Caco-2 (cell line): Measurements from ENCODE around the gene DDX17. TPM values are rescaled to one million over a fixed set of nuclear protein-coding genes. Genes with fewer than 3 reads are reported as not detected.
A peak's percentile ranks its signal among the peaks of the same experiment; 100 is the strongest.

Experiments
- BruUV-seq: library from RNA; stranded (reverse); fragments of 400-500 nt; replicated peaks from 2 replicates; lab custom pipeline; 2021; lab: Mats Ljungman, UMichigan
- CTCF ChIA-PET: fragments of 300-600 bp; sonication (Branson Sonifier 250); formaldehyde crosslinking; loops from one replicate; lab custom pipeline; 2022; ENCODE audit warnings: antibody characterized with exemption; lab: Charles Lee
- POLR2A ChIA-PET: fragments of 300-600 bp; sonication (Branson Sonifier 250); formaldehyde crosslinking; loops from one replicate; lab custom pipeline; 2022; ENCODE audit warnings: antibody characterized with exemption; lab: Charles Lee
- DNase-seq, 2 experiments: peaks; one replicate each; pipeline versions ENCODE4 v3.0.0 to v3.0.0-alpha.2; 2020 to 2022
- H3K27me3 ChIP-seq: replicated peaks from 2 replicates; pipeline ENCODE4 v1.6.0; 2011; ENCODE audit warnings: low read length; ENCODE audit not compliant: control insufficient read depth, insufficient read depth
- H3K36me3 ChIP-seq: 2 replicates; pipeline ENCODE4 v1.5.1; 2011; ENCODE audit warnings: low read length; ENCODE audit not compliant: control insufficient read depth, insufficient read depth
- H3K4me1 ChIP-seq: fragments of 250-450 bp; sonication (Bioruptor Pico); 2 replicates; pipeline ENCODE4 v1.5.1; 2020; ENCODE audit warnings: mild to moderate bottlenecking
- H3K4me3 ChIP-seq: 2 replicates; pipeline ENCODE4 v1.5.1; 2011; ENCODE audit warnings: low read depth, mild to moderate bottlenecking, control low read depth, low read length
- H3K9me3 ChIP-seq: fragments of 250-450 bp; sonication (Bioruptor Pico); 2 replicates; pipeline ENCODE4 v1.5.1; 2020; ENCODE audit warnings: mild to moderate bottlenecking, moderate library complexity
- H3K27ac Mint-ChIP-seq: one replicate; pipeline ENCODE4 v1.8.0; 2022; ENCODE audit warnings: mixed read lengths; ENCODE audit not compliant: unreplicated experiment
- H3K27me3 Mint-ChIP-seq: one replicate; pipeline ENCODE4 v1.8.0; 2022; ENCODE audit warnings: mixed read lengths; ENCODE audit not compliant: insufficient read depth, unreplicated experiment
- H3K36me3 Mint-ChIP-seq: one replicate; pipeline ENCODE4 v1.8.0; 2022; ENCODE audit warnings: mild to moderate bottlenecking, mixed read lengths; ENCODE audit not compliant: insufficient read depth, unreplicated experiment
- H3K4me1 Mint-ChIP-seq: one replicate; pipeline ENCODE4 v1.8.0; 2022; ENCODE audit warnings: low read depth, mixed read lengths; ENCODE audit not compliant: unreplicated experiment
- H3K4me3 Mint-ChIP-seq: one replicate; pipeline ENCODE4 v1.8.0; 2022; ENCODE audit warnings: mild to moderate bottlenecking, moderate library complexity, mixed read lengths; ENCODE audit not compliant: unreplicated experiment
- H3K9me3 Mint-ChIP-seq: one replicate; pipeline ENCODE4 v1.8.0; 2022; ENCODE audit warnings: mixed read lengths; ENCODE audit not compliant: unreplicated experiment
- CTCF ChIP-seq, 2 experiments: fragments of 200-600 bp in 1 of 2; IDR thresholded peaks; 1 replicate in 1 of 2; 2 replicates in 1 of 2; pipeline versions ENCODE4 v1.5.1 to v1.8.0; 2011 to 2022; ENCODE audit warnings: antibody characterized with exemption in 1 of 2, control low read depth in 1 of 2, inconsistent platforms in 1 of 2, low read depth in 1 of 2, low read length in 1 of 2, mild to moderate bottlenecking in 1 of 2, moderate library complexity in 1 of 2; ENCODE audit not compliant: insufficient read depth in 1 of 2, severe bottlenecking in 1 of 2, unreplicated experiment in 1 of 2
- intact Hi-C: fragments of 100-400 bp; cut with micrococcal nuclease; formaldehyde crosslinking; loops from one replicate; pipeline ENCODE4 v1.10.0; 2022; ENCODE audit not compliant: unreplicated experiment
- total RNA-seq: library from RNA; stranded (reverse); gene quantifications from 2 replicates; pipeline ENCODE4 v1.2.3, GENCODE V29; 2022

The DDX17 gene
- total RNA-seq, 1 experiment from 2014 or later = 367 TPM

- H3K27me3 Mint-ChIP-seq = no peaks in the 10 kb centered on the region
- POLR2A ChIA-PET = no interaction called here
- Histone ChIP-seq H3K4me3 (no peak overlapping the region), H3K4me1 (no peaks in the 10 kb centered on the region), H3K27me3 (no peaks in the 10 kb centered on the region), H3K9me3 (no peaks in the 10 kb centered on the region), H3K36me3 (peaks cover 5% of the 10 kb centered on the region; the same call in 1 of the 2 replicates)
- CTCF ChIA-PET = no interaction called here
- intact Hi-C loops = no loop called here
- H3K9me3 Mint-ChIP-seq = no peaks in the 10 kb centered on the region
- no TSS peak for BruUV-seq
- H3K27ac Mint-ChIP-seq = peak overlapping the region; percentile 45
- H3K4me1 Mint-ChIP-seq = no peaks in the 10 kb centered on the region
- H3K4me3 Mint-ChIP-seq = no peak overlapping the region
- peaks cover 97% of the 10 kb centered on the region for H3K36me3 Mint-ChIP-seq
- TF ChIP-seq CTCF (IDR thresholded peaks at IDR 0.05; ENCODE audit: insufficient read depth in 1 of 2, low read depth in 1 of 2, low read length in 1 of 2, severe bottlenecking in 1 of 2, unreplicated experiment in 1 of 2) = no peak
- no peak for DNase-seq
Measured at GRCh38 chr22:38487946-38488345, 18.2 kb downstream of the DDX17 start.

GRCh38 chr22:38485783-38486182 is 20.3 kb downstream of the DDX17 start:
- H3K27me3 ChIP-seq = no peaks in the 10 kb centered on the region
- Mint-ChIP-seq H3K27ac (no peak overlapping the region), H3K27me3 (no peaks in the 10 kb centered on the region), H3K36me3 (peaks cover 100% of the 10 kb centered on the region), H3K4me3 (no peak overlapping the region), H3K4me1 (no peaks in the 10 kb centered on the region), H3K9me3 (no peaks in the 10 kb centered on the region)
- DNase-seq = no peak
- ChIA-PET CTCF (no interaction called here), POLR2A (interaction anchor here (1.1 kb wide), 1 partner anchor 10 kb away, joined by 4 read pairs; no protein-coding TSS in a partner anchor)
- H3K36me3 ChIP-seq = peaks cover 7% of the 10 kb centered on the region; the same call in 1 of the 2 replicates
- no peaks in the 10 kb centered on the region for H3K4me1 ChIP-seq
- TF ChIP-seq CTCF (IDR thresholded peaks at IDR 0.05; ENCODE audit: insufficient read depth in 1 of 2, low read depth in 1 of 2, low read length in 1 of 2, severe bottlenecking in 1 of 2, unreplicated experiment in 1 of 2) = no peak
- no peaks in the 10 kb centered on the region for H3K9me3 ChIP-seq
- H3K4me3 ChIP-seq = no peak overlapping the region
- no TSS peak for BruUV-seq
- intact Hi-C loops = no loop called here

DNA sequence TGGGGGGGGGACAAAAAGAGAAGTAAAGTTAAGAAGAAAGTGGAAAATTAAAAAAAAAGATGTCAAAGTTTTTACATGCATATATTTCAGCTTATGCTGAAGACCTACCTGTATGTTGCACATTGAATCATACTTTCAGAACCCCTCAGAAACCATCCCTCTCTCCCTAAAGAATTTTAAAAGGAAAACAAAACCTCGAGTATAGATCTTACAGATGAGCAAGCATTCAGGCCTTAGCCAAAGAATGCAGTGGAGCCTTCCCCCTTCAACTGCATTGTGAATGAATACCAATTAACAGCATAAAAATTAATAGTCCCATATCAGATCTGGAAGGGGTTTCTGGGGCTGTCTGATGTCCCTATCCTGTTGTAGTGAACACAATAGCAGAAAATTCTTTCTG is 21.9 kb downstream of the DDX17 start:
- Histone ChIP-seq H3K4me1 (no peaks in the 10 kb centered on the region), H3K9me3 (no peaks in the 10 kb centered on the region), H3K4me3 (no peak overlapping the region), H3K27me3 (no peaks in the 10 kb centered on the region), H3K36me3 (peaks cover 6% of the 10 kb centered on the region; the same call in 1 of the 2 replicates)
- BruUV-seq = no TSS peak
- Mint-ChIP-seq H3K4me3 (no peak overlapping the region), H3K9me3 (no peaks in the 10 kb centered on the region), H3K36me3 (peaks cover 92% of the 10 kb centered on the region), H3K27ac (no peak overlapping the region), H3K27me3 (no peaks in the 10 kb centered on the region), H3K4me1 (no peaks in the 10 kb centered on the region)
- CTCF ChIA-PET = no interaction called here
- POLR2A ChIA-PET = interaction anchor here (0.6 kb wide), 1 partner anchor 537 kb away, joined by 6 read pairs; no protein-coding TSS in a partner anchor
- no peak for DNase-seq
- no peak for TF ChIP-seq CTCF (IDR thresholded peaks at IDR 0.05; ENCODE audit: insufficient read depth in 1 of 2, low read depth in 1 of 2, low read length in 1 of 2, severe bottlenecking in 1 of 2, unreplicated experiment in 1 of 2)
- intact Hi-C loops = loop anchor here (5.0 kb wide), 1 partner anchor 88 kb away; the partner anchor contains the start of gene DMC1
